A549 treated with Mapracorat at 1 μM for 4 hours (cell line): ENCODE results near the gene SRP14. TPM values are rescaled to one million over a fixed set of nuclear protein-coding genes. Genes with fewer than 3 reads are reported as not detected.

Source experiments
- total RNA-seq: library from RNA; stranded (reverse); fragments of 200-300 nt; extraction: Qiagen RNA extraction; gene quantifications from 5 replicates; pipeline ENCODE4 v1.2.3, GENCODE V29; 2022

SRP14 gene
- total RNA-seq: 250 to 272 TPM (median 263 TPM) in 5 replicates

GRCh38 chr15:40038638-40039543, at the start of gene SRP14:
Gene SRP14, minus strand, starts transcription at chr15:40039181. Its CDS starts 65 bp downstream, at chr15:40039116.

Other genes with a start within 250 kb of the SRP14 start
- gene GPR176, start 118.9 kb downstream of the SRP14 start, total RNA-seq: 8.6 to 12.3 TPM (median 11.4 TPM) in 5 replicates
- gene EIF2AK4, start 105.1 kb downstream of the SRP14 start, total RNA-seq: 15.1 to 19.3 TPM (median 18.9 TPM) in 5 replicates
- 0.97 to 1.5 TPM (median 1.1 TPM) in 5 replicates for gene BMF, start 69.7 kb upstream of the SRP14 start, total RNA-seq
- 24.0 to 29.7 TPM (median 27.8 TPM) in 5 replicates for gene BUB1B, start 121.9 kb upstream of the SRP14 start, total RNA-seq
- gene PAK6, start 199.9 kb upstream of the SRP14 start, total RNA-seq: 0.43 to 0.86 TPM (median 0.60 TPM) in 5 replicates
- gene ANKRD63, start 243.9 kb upstream of the SRP14 start, total RNA-seq: 0.15 to 0.40 TPM (median 0.32 TPM) in 4 of 5 replicates, not detected in the other